ENCODE data around the gene PSMD1. TPM values are rescaled to one million over a fixed set of nuclear protein-coding genes. Genes with fewer than 3 reads are reported as not detected.

PSMD1 gene
- total RNA-seq, 2 donors from 2014 or later: 47.1 to 73.1 TPM

DNA sequence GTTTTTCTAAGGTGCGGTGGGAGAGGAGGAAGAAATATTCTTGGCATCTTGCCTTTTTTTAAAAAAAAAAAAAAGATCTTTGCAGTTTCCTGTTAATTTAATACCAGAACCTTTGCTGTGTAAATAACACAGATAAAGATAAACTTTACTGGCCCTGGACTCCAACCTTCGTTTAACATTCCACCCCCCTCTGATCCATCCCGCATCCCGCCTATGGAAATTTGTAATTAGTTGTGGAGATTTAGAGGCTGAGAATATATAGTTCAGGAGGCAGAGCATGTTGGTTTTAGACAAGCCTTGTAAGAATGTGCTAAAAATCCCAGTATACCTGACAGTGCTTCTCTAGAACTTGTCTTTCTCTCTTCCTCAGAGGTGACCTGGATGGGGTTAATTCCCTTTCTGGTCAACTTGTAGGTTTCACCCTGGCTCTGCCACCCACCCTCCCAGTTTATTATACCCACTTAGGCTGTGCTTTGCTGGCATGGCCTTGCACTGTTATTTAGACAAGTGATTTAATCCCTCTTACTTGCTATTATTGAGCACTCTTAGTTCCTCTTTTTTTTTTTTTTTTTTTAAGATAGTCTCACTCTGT lies 22.3 kb upstream of the PSMD1 start:
- Histone ChIP-seq H3K4me1 (replicated peaks) (no peaks in the 10 kb centered on the region), H3K27me3 (replicated peaks; ENCODE audit: insufficient read depth) (no peaks in the 10 kb centered on the region), H3K9me3 (no peaks in the 10 kb centered on the region), H3K36me3 (no peaks in the 10 kb centered on the region), H3K4me3 (no peak overlapping the region), H3K27ac (no peak overlapping the region)
- no peak for TF ChIP-seq POLR2A (IDR thresholded peaks at IDR 0.05)
- TF ChIP-seq POLR2AphosphoS5 (IDR thresholded peaks at IDR 0.05): no peak
- TF ChIP-seq, protein P1, sequence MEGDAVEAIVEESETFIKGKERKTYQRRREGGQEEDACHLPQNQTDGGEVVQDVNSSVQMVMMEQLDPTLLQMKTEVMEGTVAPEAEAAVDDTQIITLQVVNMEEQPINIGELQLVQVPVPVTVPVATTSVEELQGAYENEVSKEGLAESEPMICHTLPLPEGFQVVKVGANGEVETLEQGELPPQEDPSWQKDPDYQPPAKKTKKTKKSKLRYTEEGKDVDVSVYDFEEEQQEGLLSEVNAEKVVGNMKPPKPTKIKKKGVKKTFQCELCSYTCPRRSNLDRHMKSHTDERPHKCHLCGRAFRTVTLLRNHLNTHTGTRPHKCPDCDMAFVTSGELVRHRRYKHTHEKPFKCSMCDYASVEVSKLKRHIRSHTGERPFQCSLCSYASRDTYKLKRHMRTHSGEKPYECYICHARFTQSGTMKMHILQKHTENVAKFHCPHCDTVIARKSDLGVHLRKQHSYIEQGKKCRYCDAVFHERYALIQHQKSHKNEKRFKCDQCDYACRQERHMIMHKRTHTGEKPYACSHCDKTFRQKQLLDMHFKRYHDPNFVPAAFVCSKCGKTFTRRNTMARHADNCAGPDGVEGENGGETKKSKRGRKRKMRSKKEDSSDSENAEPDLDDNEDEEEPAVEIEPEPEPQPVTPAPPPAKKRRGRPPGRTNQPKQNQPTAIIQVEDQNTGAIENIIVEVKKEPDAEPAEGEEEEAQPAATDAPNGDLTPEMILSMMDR (IDR thresholded peaks at IDR 0.05): no peak
- WGBS: 13% methylated on average over 4 of the region's 4 CpGs
- no peak for DNase-seq (ENCODE audit: low spot score)
- intact Hi-C loops (cut with DNase I): no loop called here

DNA sequence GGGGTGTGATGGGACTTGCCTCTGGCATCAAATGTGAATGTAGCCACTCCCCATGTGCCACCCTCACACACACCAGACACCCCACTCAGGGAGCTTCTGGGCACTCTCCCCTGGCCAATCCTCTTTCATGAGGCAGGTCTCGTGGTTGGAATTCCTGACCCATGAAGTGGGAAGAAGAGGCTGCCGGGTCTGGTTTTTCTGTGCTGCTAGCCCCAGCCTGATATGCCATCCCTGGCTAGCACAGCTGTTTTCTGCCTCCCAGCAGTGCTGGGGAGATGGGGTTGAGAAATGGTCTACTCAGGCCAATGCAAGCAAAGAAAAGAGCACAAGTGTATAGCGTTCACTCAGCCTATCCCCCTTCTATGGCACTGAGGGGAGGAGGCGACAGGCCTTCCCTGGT lies 20.5 kb upstream of the PSMD1 start:
- Histone ChIP-seq H3K27ac (no peak overlapping the region), H3K36me3 (no peaks in the 10 kb centered on the region), H3K9me3 (no peaks in the 10 kb centered on the region), H3K4me1 (replicated peaks) (no peaks in the 10 kb centered on the region), H3K4me3 (no peak overlapping the region), H3K27me3 (replicated peaks; ENCODE audit: insufficient read depth) (no peaks in the 10 kb centered on the region)
- intact Hi-C loops (cut with DNase I): no loop called here
- TF ChIP-seq POLR2AphosphoS5 (IDR thresholded peaks at IDR 0.05) (no peak), POLR2A (IDR thresholded peaks at IDR 0.05) (no peak)
- TF ChIP-seq, protein P1 (IDR thresholded peaks at IDR 0.05): no peak
- DNase-seq (ENCODE audit: low spot score): no peak
- 80% methylated on average over 4 of the region's 4 CpGs for WGBS

DNA sequence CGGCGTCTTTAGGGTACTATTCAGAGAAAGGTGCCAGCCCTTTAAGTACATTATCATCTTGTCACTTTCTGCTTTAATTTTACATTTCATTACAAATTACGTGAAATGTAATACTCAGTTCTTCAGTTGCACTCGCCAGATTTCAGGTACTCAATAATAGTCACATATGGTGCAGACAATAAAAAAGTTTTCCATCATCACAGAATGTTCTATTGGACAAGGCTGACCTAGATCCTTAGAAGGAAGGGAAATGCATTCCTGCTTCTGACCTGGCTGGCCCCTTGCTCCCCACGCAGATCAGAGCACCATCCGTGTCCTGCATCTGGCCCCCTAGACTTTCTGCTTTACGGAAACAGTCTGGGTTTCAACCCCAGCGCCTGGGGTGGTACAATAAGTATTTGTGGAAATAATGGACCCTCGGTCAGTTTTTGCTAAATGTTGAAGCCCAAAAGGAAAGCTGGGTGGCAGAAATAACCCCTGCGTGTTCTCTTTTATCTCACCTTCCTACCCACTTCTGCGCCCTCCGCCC lies 20.0 kb upstream of the PSMD1 start:
- WGBS: 69% methylated on average over 12 of the region's 12 CpGs
- no peaks in the 10 kb centered on the region for H3K36me3 ChIP-seq
- intact Hi-C loops (cut with DNase I): no loop called here
- TF ChIP-seq, protein P1 (IDR thresholded peaks at IDR 0.05): no peak
- TF ChIP-seq POLR2AphosphoS5 (IDR thresholded peaks at IDR 0.05) (no peak), POLR2A (IDR thresholded peaks at IDR 0.05) (no peak)
- H3K9me3 ChIP-seq: no peaks in the 10 kb centered on the region
- no peaks in the 10 kb centered on the region for H3K27me3 ChIP-seq (replicated peaks; ENCODE audit: insufficient read depth)
- H3K4me1 ChIP-seq (replicated peaks): no peaks in the 10 kb centered on the region
- H3K27ac ChIP-seq: no peak overlapping the region
- no peak overlapping the region for H3K4me3 ChIP-seq
- no peak for DNase-seq (ENCODE audit: low spot score)

DNA sequence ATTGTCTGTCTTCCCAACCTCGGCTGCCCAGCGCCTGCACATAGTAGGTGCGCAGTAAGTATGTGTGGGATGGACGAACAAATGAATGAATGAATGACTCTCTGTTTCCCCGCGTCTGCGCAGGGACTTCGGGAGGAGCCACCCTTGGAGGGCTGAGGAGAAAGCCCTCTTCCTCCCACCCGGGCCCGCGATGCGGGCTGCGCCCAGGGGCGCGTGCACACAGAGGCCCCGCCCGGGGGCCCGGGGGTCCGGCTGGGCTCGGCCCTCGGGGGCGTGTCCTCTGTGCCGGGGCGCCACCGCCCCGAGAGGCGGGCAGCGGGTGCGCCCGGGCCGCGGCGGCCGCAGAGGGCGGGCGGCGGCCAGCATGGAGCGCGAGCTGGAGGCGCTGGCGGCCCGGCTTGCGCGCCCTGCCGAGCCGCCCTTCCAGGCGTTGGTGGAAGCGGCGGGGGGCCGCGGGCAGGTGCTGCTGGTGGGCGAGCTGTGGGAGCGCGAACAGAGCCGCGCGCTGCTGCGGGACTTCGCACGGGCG lies 19.4 kb upstream of the PSMD1 start, which contains the start of gene C2orf72:
C2orf72 (plus strand) TSS at position 322 of the 529 bp plus-strand sequence; CDS start at position 365, 43 bp downstream.
- Histone ChIP-seq H3K4me1 (replicated peaks) (no peaks in the 10 kb centered on the region), H3K9me3 (no peaks in the 10 kb centered on the region), H3K27ac (no peak within 1 kb of the TSS), H3K4me3 (peak within 1 kb of the TSS; percentile 25 to 37), H3K36me3 (no peaks in the 10 kb centered on the region), H3K27me3 (replicated peaks; ENCODE audit: insufficient read depth) (no peaks in the 10 kb centered on the region)
- intact Hi-C loops (cut with DNase I): no loop called here
- 3% methylated on average over 26 of the region's 61 CpGs for WGBS
- no peak for DNase-seq (ENCODE audit: low spot score)
- TF ChIP-seq POLR2AphosphoS5 (IDR thresholded peaks at IDR 0.05): no peak
- no peak for TF ChIP-seq POLR2A (IDR thresholded peaks at IDR 0.05)
- TF ChIP-seq, protein P1 (IDR thresholded peaks at IDR 0.05): no peak

Data from prostate gland (tissue), 2 donors.